Embryonic facial prominence (tissue), 1 donor: ENCODE data around the gene ANK2.
"Not testable (repeated sequence)": the region's sequence is repeated elsewhere in the genome, so short reads cannot be mapped to it uniquely, and the experiment has no call there.

Experiments used
- DNase-seq: peaks from one replicate; pipeline ENCODE4 v3.0.0-alpha.2; 2016; ENCODE audit errors: extremely low spot score

The ANK2 gene

GRCh38 chr4:113051361-113051760, 1.9 kb downstream of the ANK2 start:
- DNase-seq = no peak

- no peak for DNase-seq
Observed at GRCh38 chr4:113052379-113052951, 3.0 kb downstream of the ANK2 start.

- DNase-seq = no peak
Observed at GRCh38 chr4:113053883-113054282, 4.4 kb downstream of the ANK2 start.

- no peak for DNase-seq
Observed at GRCh38 chr4:113056318-113056717, 6.9 kb downstream of the ANK2 start.

- DNase-seq = no peak
Observed at GRCh38 chr4:113057891-113058290, 8.4 kb downstream of the ANK2 start.

GRCh38 chr4:113059449-113060182, 10.2 kb downstream of the ANK2 start:
- DNase-seq = no peak

- DNase-seq = no peak
Observed at GRCh38 chr4:113060853-113061252, 11.4 kb downstream of the ANK2 start.

- DNase-seq = no peak
Observed at GRCh38 chr4:113064244-113064643, 14.8 kb downstream of the ANK2 start.

- DNase-seq = no peak
Observed at GRCh38 chr4:113065629-113066028, 16.2 kb downstream of the ANK2 start.

GRCh38 chr4:113068771-113069170, 19.3 kb downstream of the ANK2 start:
- not testable (repeated sequence) for DNase-seq

GRCh38 chr4:113069212-113069892, 19.9 kb downstream of the ANK2 start:
- DNase-seq = no peak

GRCh38 chr4:113070755-113071154, 21.3 kb downstream of the ANK2 start:
- DNase-seq = no peak

- DNase-seq = no peak
Observed at GRCh38 chr4:113071274-113071673, 21.8 kb downstream of the ANK2 start.

GRCh38 chr4:113071805-113072204, 22.4 kb downstream of the ANK2 start:
- no peak for DNase-seq

GRCh38 chr4:113073451-113074005, 24.1 kb downstream of the ANK2 start:
- no peak for DNase-seq

GRCh38 chr4:113077575-113077974, 28.1 kb downstream of the ANK2 start:
- no peak for DNase-seq

GRCh38 chr4:113078066-113078465, 28.6 kb downstream of the ANK2 start:
- no peak for DNase-seq

GRCh38 chr4:113080050-113080449, 30.6 kb downstream of the ANK2 start:
- DNase-seq = no peak

- DNase-seq = no peak
Observed at GRCh38 chr4:113080624-113081023, 31.2 kb downstream of the ANK2 start.

- DNase-seq = no peak
Observed at GRCh38 chr4:113083346-113083745, 33.9 kb downstream of the ANK2 start.

GRCh38 chr4:113086172-113086695, 36.8 kb downstream of the ANK2 start:
- DNase-seq = no peak

GRCh38 chr4:113088050-113088449, 38.6 kb downstream of the ANK2 start:
- DNase-seq = no peak

- DNase-seq = no peak
Observed at GRCh38 chr4:113090954-113091353, 41.5 kb downstream of the ANK2 start.
